Measurements from ENCODE around the gene USP2.

The USP2 gene

GRCh38 chr11:119320240-119320775, 61.2 kb downstream of the USP2 start:
- H3K9ac ChIP-seq (ENCODE audit: low read length in 2 of 2): peak overlapping the region; percentile 96
- peak overlapping the region; percentile 99 for H3K27ac ChIP-seq (ENCODE audit: low read length)
- H3K4me1 ChIP-seq (ENCODE audit: control insufficient read depth, insufficient read depth, low read length): peaks cover 75% of the 10 kb centered on the region
- peak overlapping the region; percentile 56 to 73 for H3K4me3 ChIP-seq (ENCODE audit: low read length in 2 of 2)
- H3K27me3 ChIP-seq (ENCODE audit: control insufficient read depth in 1 of 2, insufficient read depth in 2 of 2, low read length in 2 of 2): peaks cover under 1 to 2% of the 10 kb centered on the region in 2 donors
- H3K36me3 ChIP-seq (ENCODE audit: control insufficient read depth in 2 of 2, insufficient read depth in 2 of 2, low read length in 2 of 2): no peaks in the 10 kb centered on the region
- no peaks in the 10 kb centered on the region for H3K9me3 ChIP-seq (ENCODE audit: control insufficient read depth in 2 of 2, low read length in 2 of 2)

- Histone ChIP-seq H3K9me3 (ENCODE audit: control insufficient read depth in 2 of 2, low read length in 2 of 2) (no peaks in the 10 kb centered on the region), H3K27ac (ENCODE audit: low read length) (peak overlapping the region; percentile 99), H3K4me1 (ENCODE audit: control insufficient read depth, insufficient read depth, low read length) (peaks cover 80% of the 10 kb centered on the region), H3K36me3 (ENCODE audit: control insufficient read depth in 2 of 2, insufficient read depth in 2 of 2, low read length in 2 of 2) (no peaks in the 10 kb centered on the region), H3K4me3 (ENCODE audit: low read length in 2 of 2) (peak overlapping the region in 1 of 2 donors; percentile 74), H3K9ac (ENCODE audit: low read length in 2 of 2) (peak overlapping the region; percentile 93 to 96), H3K27me3 (ENCODE audit: control insufficient read depth in 1 of 2, insufficient read depth in 2 of 2, low read length in 2 of 2) (peaks cover 2 to 4% of the 10 kb centered on the region in 2 donors)
Observed at GRCh38 chr11:119319700-119320239, 61.7 kb downstream of the USP2 start.

GRCh38 chr11:119319136-119319699, 62.3 kb downstream of the USP2 start:
- Histone ChIP-seq H3K9ac (ENCODE audit: low read length in 2 of 2) (peak overlapping the region; percentile 93 to 96), H3K36me3 (ENCODE audit: control insufficient read depth in 2 of 2, insufficient read depth in 2 of 2, low read length in 2 of 2) (peaks cover 5% of the 10 kb centered on the region in 2 donors), H3K4me3 (ENCODE audit: low read length in 2 of 2) (peak overlapping the region; percentile 34 to 74), H3K4me1 (ENCODE audit: control insufficient read depth, insufficient read depth, low read length) (peaks cover 83% of the 10 kb centered on the region), H3K27ac (ENCODE audit: low read length) (peak overlapping the region; percentile 99), H3K9me3 (ENCODE audit: control insufficient read depth in 2 of 2, low read length in 2 of 2) (no peaks in the 10 kb centered on the region), H3K27me3 (ENCODE audit: control insufficient read depth in 1 of 2, insufficient read depth in 2 of 2, low read length in 2 of 2) (peaks cover 2 to 4% of the 10 kb centered on the region in 2 donors)

- Histone ChIP-seq H3K4me3 (ENCODE audit: low read length in 2 of 2) (peak overlapping the region; percentile 63 to 74), H3K9me3 (ENCODE audit: control insufficient read depth in 2 of 2, low read length in 2 of 2) (no peaks in the 10 kb centered on the region), H3K9ac (ENCODE audit: low read length in 2 of 2) (peak overlapping the region; percentile 93 to 96), H3K27ac (ENCODE audit: low read length) (peak overlapping the region; percentile 99), H3K4me1 (ENCODE audit: control insufficient read depth, insufficient read depth, low read length) (peaks cover 81% of the 10 kb centered on the region), H3K36me3 (ENCODE audit: control insufficient read depth in 2 of 2, insufficient read depth in 2 of 2, low read length in 2 of 2) (peaks cover 8 to 11% of the 10 kb centered on the region in 2 donors), H3K27me3 (ENCODE audit: control insufficient read depth in 1 of 2, insufficient read depth in 2 of 2, low read length in 2 of 2) (peaks cover 2 to 4% of the 10 kb centered on the region in 2 donors)
Observed at GRCh38 chr11:119318240-119319135, 63.0 kb downstream of the USP2 start.

- Histone ChIP-seq H3K4me1 (ENCODE audit: control insufficient read depth, insufficient read depth, low read length) (peaks cover 80% of the 10 kb centered on the region), H3K9me3 (ENCODE audit: control insufficient read depth in 2 of 2, low read length in 2 of 2) (no peaks in the 10 kb centered on the region), H3K4me3 (ENCODE audit: low read length in 2 of 2) (peak overlapping the region; percentile 63 to 74), H3K36me3 (ENCODE audit: control insufficient read depth in 2 of 2, insufficient read depth in 2 of 2, low read length in 2 of 2) (peaks cover 12 to 17% of the 10 kb centered on the region in 2 donors), H3K27ac (ENCODE audit: low read length) (peak overlapping the region; percentile 99), H3K9ac (ENCODE audit: low read length in 2 of 2) (peak overlapping the region; percentile 93 to 94), H3K27me3 (ENCODE audit: control insufficient read depth in 1 of 2, insufficient read depth in 2 of 2, low read length in 2 of 2) (peaks cover 2 to 4% of the 10 kb centered on the region in 2 donors)
Observed at GRCh38 chr11:119317592-119318239, 63.8 kb downstream of the USP2 start.

GRCh38 chr11:119316729-119317591, 64.5 kb downstream of the USP2 start, which contains the start of gene MCAM:
MCAM (minus strand) TSS chr11:119317130; CDS start chr11:119317101, 29 bp downstream.
- peaks cover 2 to 4% of the 10 kb centered on the region in 2 donors for H3K27me3 ChIP-seq (ENCODE audit: control insufficient read depth in 1 of 2, insufficient read depth in 2 of 2, low read length in 2 of 2)
- H3K36me3 ChIP-seq (ENCODE audit: control insufficient read depth in 2 of 2, insufficient read depth in 2 of 2, low read length in 2 of 2): peaks cover 19 to 24% of the 10 kb centered on the region in 2 donors
- no peaks in the 10 kb centered on the region for H3K9me3 ChIP-seq (ENCODE audit: control insufficient read depth in 2 of 2, low read length in 2 of 2)
- H3K27ac ChIP-seq (ENCODE audit: low read length): peak within 1 kb of the TSS; percentile 99
- H3K9ac ChIP-seq (ENCODE audit: low read length in 2 of 2): peak within 1 kb of the TSS; percentile 95 to 96
- peaks cover 79% of the 10 kb centered on the region for H3K4me1 ChIP-seq (ENCODE audit: control insufficient read depth, insufficient read depth, low read length)
- H3K4me3 ChIP-seq (ENCODE audit: low read length in 2 of 2): peak within 1 kb of the TSS; percentile 67 to 86

GRCh38 chr11:119316016-119316728, 65.3 kb downstream of the USP2 start:
- Histone ChIP-seq H3K27ac (ENCODE audit: low read length) (peak overlapping the region; percentile 97), H3K27me3 (ENCODE audit: control insufficient read depth in 1 of 2, insufficient read depth in 2 of 2, low read length in 2 of 2) (peaks cover 2 to 4% of the 10 kb centered on the region in 2 donors), H3K9ac (ENCODE audit: low read length in 2 of 2) (peak overlapping the region; percentile 95 to 96), H3K4me3 (ENCODE audit: low read length in 2 of 2) (peak overlapping the region; percentile 67 to 86), H3K36me3 (ENCODE audit: control insufficient read depth in 2 of 2, insufficient read depth in 2 of 2, low read length in 2 of 2) (peaks cover 25 to 31% of the 10 kb centered on the region in 2 donors), H3K4me1 (ENCODE audit: control insufficient read depth, insufficient read depth, low read length) (peaks cover 79% of the 10 kb centered on the region), H3K9me3 (ENCODE audit: control insufficient read depth in 2 of 2, low read length in 2 of 2) (no peaks in the 10 kb centered on the region)

- Histone ChIP-seq H3K9ac (ENCODE audit: low read length in 2 of 2) (peak overlapping the region; percentile 95 to 96), H3K4me1 (ENCODE audit: control insufficient read depth, insufficient read depth, low read length) (peaks cover 74% of the 10 kb centered on the region), H3K36me3 (ENCODE audit: control insufficient read depth in 2 of 2, insufficient read depth in 2 of 2, low read length in 2 of 2) (peaks cover 33 to 39% of the 10 kb centered on the region in 2 donors), H3K27ac (ENCODE audit: low read length) (peak overlapping the region; percentile 97), H3K9me3 (ENCODE audit: control insufficient read depth in 2 of 2, low read length in 2 of 2) (no peaks in the 10 kb centered on the region), H3K4me3 (ENCODE audit: low read length in 2 of 2) (peak overlapping the region; percentile 67 to 86), H3K27me3 (ENCODE audit: control insufficient read depth in 1 of 2, insufficient read depth in 2 of 2, low read length in 2 of 2) (peaks cover 2 to 4% of the 10 kb centered on the region in 2 donors)
Observed at GRCh38 chr11:119315131-119316015, 66.1 kb downstream of the USP2 start.

Data from stomach smooth muscle (tissue), 2 donors.